B cell (primary cell): ENCODE data around the gene ESRP2. TPM values are rescaled to one million over a fixed set of nuclear protein-coding genes. Genes with fewer than 3 reads are reported as not detected.

Experiments
- ATAC-seq: fragments of 200-7000 bp; cut with Tn5 transposase; one replicate; pipeline ENCODE4 v1.10.0; 2021; ENCODE audit warnings: low read depth, mild to moderate bottlenecking, moderate number of reproducible peaks, moderate library complexity
- CTCF ChIA-PET: fragments of 350-600 bp; sonication (Branson Sonifier 250); formaldehyde crosslinking; loops from one replicate; lab custom pipeline; 2021; ENCODE audit warnings: antibody characterized with exemption, inconsistent platforms; lab: Charles Lee
- POLR2A ChIA-PET: fragments of 350-600 bp; sonication (Branson Sonifier 250); formaldehyde crosslinking; loops from one replicate; lab custom pipeline; 2021; ENCODE audit warnings: antibody characterized with exemption; lab: Charles Lee
- DNase-seq: peaks from one replicate; pipeline ENCODE4 v3.0.0; 2013
- H2AFZ ChIP-seq: 2 replicates; pipeline ENCODE4 v1.6.1; 2012; ENCODE audit warnings: mild to moderate bottlenecking, low read depth, low read length; ENCODE audit not compliant: insufficient read depth, poor library complexity, severe bottlenecking
- H3K27ac ChIP-seq, 2 donors: 1 replicate in 1 of 2; 2 replicates in 1 of 2; pipeline ENCODE4 v1.5.1; 2012 to 2013; ENCODE audit warnings: low read length in 2 of 2, mild to moderate bottlenecking in 2 of 2, moderate library complexity in 1 of 2
- H3K27me3 ChIP-seq, 4 experiments: fragments of 200-600 bp in 1 of 4; sonication (generic) in 1 of 4; replicated peaks in 1 of 4; 1 replicate in 2 of 4; 2 replicates in 2 of 4; pipeline versions ENCODE4 v1.6.1 to v1.7.0; 2013 to 2016; ENCODE audit warnings: low read length in 3 of 4, mild to moderate bottlenecking in 2 of 4, mixed read lengths in 1 of 4, moderate library complexity in 1 of 4; ENCODE audit not compliant: insufficient read depth in 4 of 4, control insufficient read depth in 3 of 4; ENCODE audit errors: control extremely low read depth in 1 of 4
- H3K36me3 ChIP-seq, 2 experiments: replicated peaks in 1 of 2; 1 replicate in 1 of 2; 2 replicates in 1 of 2; pipeline versions ENCODE4 v1.6.1 to v1.7.1; 2013; ENCODE audit warnings: low read length in 1 of 2; ENCODE audit not compliant: insufficient read depth in 2 of 2, control insufficient read depth in 1 of 2; ENCODE audit errors: control extremely low read depth in 1 of 2, extremely low read depth in 1 of 2
- H3K4me1 ChIP-seq, 2 donors: fragments of 200-600 bp in 1 of 2; sonication (generic) in 1 of 2; 1 replicate in 1 of 2; 2 replicates in 1 of 2; pipeline versions ENCODE4 v1.5.1 to v1.6.1; 2013 to 2017; ENCODE audit warnings: low read length in 2 of 2; ENCODE audit not compliant: control insufficient read depth in 2 of 2, insufficient read depth in 2 of 2
- H3K4me2 ChIP-seq: replicated peaks from 2 replicates; pipeline ENCODE3; 2012; ENCODE audit warnings: mild to moderate bottlenecking, low read depth, low read length; ENCODE audit not compliant: poor library complexity, severe bottlenecking
- H3K4me3 ChIP-seq, 5 experiments: fragments of 200-600 bp in 1 of 5; sonication (generic) in 1 of 5; 1 replicate in 3 of 5; 2 replicates in 2 of 5; pipeline versions ENCODE4 v1.5.1 to v1.7.0; 2011 to 2016; ENCODE audit warnings: low read length in 4 of 5, mild to moderate bottlenecking in 4 of 5, low read depth in 2 of 5, control low read depth in 1 of 5, moderate library complexity in 1 of 5; ENCODE audit not compliant: insufficient read depth in 1 of 5; ENCODE audit errors: control extremely low read depth in 1 of 5, extremely low read depth in 1 of 5
- H3K79me2 ChIP-seq: fragments of 200-600 bp; sonication (generic); one replicate; pipeline ENCODE4 v1.6.0; 2016; ENCODE audit warnings: low read length; ENCODE audit not compliant: control insufficient read depth, insufficient read depth
- H3K9ac ChIP-seq: fragments of 200-600 bp; sonication (generic); 2 replicates; pipeline ENCODE4 v1.6.1; 2017; ENCODE audit warnings: mild to moderate bottlenecking, low read length, moderate library complexity
- H3K9me3 ChIP-seq, 3 donors: one replicate each; pipeline versions ENCODE4 v1.6.1 to v1.7.1; 2013; ENCODE audit warnings: low read length in 2 of 3; ENCODE audit not compliant: control insufficient read depth in 2 of 3, insufficient read depth in 1 of 3; ENCODE audit errors: control extremely low read depth in 1 of 3
- H4K20me1 ChIP-seq: 2 replicates; pipeline ENCODE4 v1.6.0; 2012; ENCODE audit warnings: mild to moderate bottlenecking, low read length; ENCODE audit not compliant: insufficient read depth, control insufficient read depth, poor library complexity, severe bottlenecking
- H3K27ac Mint-ChIP-seq: one replicate; pipeline ENCODE4 v1.8.0; 2021; ENCODE audit warnings: mixed read lengths
- H3K27me3 Mint-ChIP-seq: one replicate; pipeline ENCODE4 v1.8.0; 2021; ENCODE audit warnings: mixed read lengths
- H3K4me1 Mint-ChIP-seq: one replicate; pipeline ENCODE4 v1.8.0; 2021; ENCODE audit warnings: mixed read lengths
- H3K4me3 Mint-ChIP-seq: one replicate; pipeline ENCODE4 v1.8.0; 2021; ENCODE audit warnings: mixed read lengths
- H3K9me3 Mint-ChIP-seq: one replicate; pipeline ENCODE4 v1.8.0; 2022; ENCODE audit warnings: mixed read lengths; ENCODE audit not compliant: insufficient read depth
- CTCF ChIP-seq: fragments of 200-600 bp; IDR thresholded peaks from one replicate; pipeline ENCODE4 v1.8.0; 2022; ENCODE audit warnings: antibody characterized with exemption, mild to moderate bottlenecking
- EZH2 ChIP-seq: IDR thresholded peaks from 2 replicates; pipeline ENCODE4 v1.6.1; 2012; ENCODE audit warnings: borderline replicate concordance, low read depth, mild to moderate bottlenecking, moderate library complexity, low read length; ENCODE audit not compliant: insufficient read depth, poor library complexity, severe bottlenecking
- WGBS: methylation state at CpG from one replicate; pipeline ENCODE4 v1.1.5; 2013; ENCODE audit warnings: missing lambda C conversion rate; ENCODE audit not compliant: insufficient coverage; 5-methylcytosine and 5-hydroxymethylcytosine counted together
- intact Hi-C: fragments of 100-400 bp; cut with micrococcal nuclease; formaldehyde crosslinking; loops from one replicate; pipeline ENCODE4 v1.10.0; 2022
- polyA plus RNA-seq: library from polyadenylated mRNA; depleted of rRNA; stranded (reverse); fragments of >200 nt; gene quantifications from 2 replicates; pipeline ENCODE4 v1.2.3, GENCODE V29; 2012
- total RNA-seq, 2 donors: library from RNA; stranded (reverse); fragments of 120-200 nt in 1 of 2; gene quantifications; 1 replicate in 1 of 2; 2 replicates in 1 of 2; pipeline versions ENCODE4 v1.2.3 to v1.2.4, GENCODE V29; 2013 to 2022

ESRP2 gene
- total and polyA plus RNA-seq, 2 donors (not counting 1 experiment from before 2014, with no cell fraction given), result 0.09 TPM; not detected in 1

GRCh38 chr16:68233835-68234187, 2.1 kb downstream of the ESRP2 start:
- H3K79me2 ChIP-seq, result peaks cover 13% of the 10 kb centered on the region
- Mint-ChIP-seq H3K27me3 (no peaks in the 10 kb centered on the region), H3K9me3 (no peaks in the 10 kb centered on the region), H3K4me1 (peaks cover 40% of the 10 kb centered on the region), H3K27ac (peak overlapping the region; percentile 38), H3K4me3 (no peak overlapping the region)
- no peak overlapping the region for H3K4me2 ChIP-seq
- 57% methylated on average over 5 of the region's 8 CpGs for WGBS
- no peak for ATAC-seq
- peak overlapping the region; percentile 3 to 48 for H3K27ac ChIP-seq
- peaks cover 0 to 3% (median 0%) of the 10 kb centered on the region in 3 donors for H3K9me3 ChIP-seq
- H4K20me1 ChIP-seq, result peaks cover 21% of the 10 kb centered on the region
- ChIA-PET CTCF (interaction anchor here (0.7 to 1.6 kb wide), 2 partner anchors 94 to 350 kb away, joined by 3 to 4 read pairs; no protein-coding TSS in a partner anchor), POLR2A (interaction anchor here (0.5 kb wide), 1 partner anchor 219 kb away, joined by 7 read pairs; no protein-coding TSS in a partner anchor)
- H3K9ac ChIP-seq, result no peak overlapping the region
- no peak overlapping the region for H3K4me3 ChIP-seq
- intact Hi-C loops, result no loop called here
- DNase-seq, result peak; percentile 26
- peaks cover 18 to 31% of the 10 kb centered on the region in 2 donors for H3K4me1 ChIP-seq
- TF ChIP-seq EZH2, result no peak
- TF ChIP-seq CTCF, result no peak
- H2AFZ ChIP-seq, result no peak overlapping the region
- peaks cover 5 to 14% of the 10 kb centered on the region in 2 experiments for H3K36me3 ChIP-seq
- H3K27me3 ChIP-seq, result no peaks in the 10 kb centered on the region

- TF ChIP-seq EZH2 (no peak), CTCF (no peak)
- Histone ChIP-seq H3K4me3 (no peak overlapping the region), H3K4me2 (no peak overlapping the region), H3K79me2 (peaks cover 16% of the 10 kb centered on the region), H3K27ac (no peak overlapping the region), H3K9me3 (peaks cover 0 to 3% (median 0%) of the 10 kb centered on the region in 3 donors), H4K20me1 (peaks cover 26% of the 10 kb centered on the region), H3K4me1 (peaks cover 16 to 27% of the 10 kb centered on the region in 2 donors), H2AFZ (no peak overlapping the region), H3K9ac (no peak overlapping the region), H3K36me3 (peaks cover 9 to 14% of the 10 kb centered on the region in 2 experiments), H3K27me3 (no peaks in the 10 kb centered on the region)
- Mint-ChIP-seq H3K27ac (peak overlapping the region; percentile 38), H3K9me3 (no peaks in the 10 kb centered on the region), H3K4me1 (peaks cover 39% of the 10 kb centered on the region), H3K27me3 (no peaks in the 10 kb centered on the region), H3K4me3 (no peak overlapping the region)
- no peak for ATAC-seq
- POLR2A ChIA-PET, result interaction anchor here (0.6 to 0.7 kb wide), 2 partner anchors 90 to 433 kb away, joined by 5 read pairs; no protein-coding TSS in a partner anchor
- DNase-seq, result peak; percentile 28
- 100% methylated on average over 2 of the region's 5 CpGs for WGBS
- intact Hi-C loops, result no loop called here
- CTCF ChIA-PET, result interaction anchor here (0.7 to 1.6 kb wide), 2 partner anchors 95 to 349 kb away, joined by 3 to 4 read pairs; no protein-coding TSS in a partner anchor
Measured at GRCh38 chr16:68233085-68233834, 2.7 kb downstream of the ESRP2 start.
